HPDE6-E6E7 (cell line): ENCODE data around the gene LDLRAD4.

Experiments
- DNase-seq: peaks from one replicate; pipeline ENCODE4 v3.0.0; 2011; ENCODE audit warnings: missing footprints; ENCODE audit errors: extremely low spot score

LDLRAD4 gene

GRCh38 chr18:13548966-13549879 is 330.7 kb downstream of the LDLRAD4 start:
- DNase-seq: no peak

- DNase-seq: no peak
Observed at GRCh38 chr18:13549880-13550232, 331.3 kb downstream of the LDLRAD4 start.

GRCh38 chr18:13550418-13551304 is 332.1 kb downstream of the LDLRAD4 start:
- DNase-seq: no peak

- DNase-seq: no peak
Observed at GRCh38 chr18:13551305-13551603, 332.7 kb downstream of the LDLRAD4 start.

GRCh38 chr18:13551841-13552733 is 333.5 kb downstream of the LDLRAD4 start:
- DNase-seq: no peak

GRCh38 chr18:13553449-13553848 is 334.9 kb downstream of the LDLRAD4 start:
- DNase-seq: no peak

- no peak for DNase-seq
Observed at GRCh38 chr18:13555192-13555591, 336.6 kb downstream of the LDLRAD4 start.

- no peak for DNase-seq
Observed at GRCh38 chr18:13555865-13556264, 337.3 kb downstream of the LDLRAD4 start.

GRCh38 chr18:13556502-13556901 is 337.9 kb downstream of the LDLRAD4 start:
- no peak for DNase-seq

- DNase-seq: peak; percentile 41
Observed at GRCh38 chr18:13558124-13558523, 339.6 kb downstream of the LDLRAD4 start.

- no peak for DNase-seq
Observed at GRCh38 chr18:13558790-13559189, 340.2 kb downstream of the LDLRAD4 start.

GRCh38 chr18:13559754-13560153 is 341.2 kb downstream of the LDLRAD4 start:
- no peak for DNase-seq

- DNase-seq: no peak
Observed at GRCh38 chr18:13560306-13560705, 341.7 kb downstream of the LDLRAD4 start.

- DNase-seq: no peak
Observed at GRCh38 chr18:13562494-13563029, 344.0 kb downstream of the LDLRAD4 start.

GRCh38 chr18:13563390-13563805 is 344.8 kb downstream of the LDLRAD4 start:
- DNase-seq: no peak

- no peak for DNase-seq
Observed at GRCh38 chr18:13564579-13564978, 346.0 kb downstream of the LDLRAD4 start.

GRCh38 chr18:13565228-13565627 is 346.7 kb downstream of the LDLRAD4 start:
- no peak for DNase-seq

GRCh38 chr18:13566941-13567746 is 348.6 kb downstream of the LDLRAD4 start:
- DNase-seq: no peak

GRCh38 chr18:13568443-13569392 is 350.2 kb downstream of the LDLRAD4 start:
- no peak for DNase-seq

- DNase-seq: no peak
Observed at GRCh38 chr18:13570216-13570615, 351.7 kb downstream of the LDLRAD4 start.
